IMR-90 (cell line): Measurements from ENCODE around the gene USP14. TPM values are rescaled to one million over a fixed set of nuclear protein-coding genes. Genes with fewer than 3 reads are reported as not detected.

ENCODE experiments used
- ATAC-seq: fragments of 200-7000 bp; cut with Tn5 transposase; 2 replicates; pipeline ENCODE4 v1.9.1; 2020; ENCODE audit warnings: low read depth, mild to moderate bottlenecking, moderate library complexity
- BruUV-seq: library from RNA; stranded (reverse); fragments of 400-500 nt; replicated peaks from 2 replicates; lab custom pipeline; 2021; lab: Mats Ljungman, UMichigan
- CTCF ChIA-PET: fragments of 300-600 bp; formaldehyde crosslinking; extraction: SDS; loops from one replicate; lab custom pipeline; 2021; ENCODE audit warnings: antibody characterized with exemption; lab: Yijun Ruan, JAX
- POLR2A ChIA-PET: fragments of 300-600 bp; sonication (Branson Sonifier 250); formaldehyde crosslinking; loops from one replicate; lab custom pipeline; 2022; ENCODE audit warnings: antibody characterized with exemption; ENCODE audit not compliant: unreplicated experiment; lab: Charles Lee
- DNase-seq: peaks from one replicate; pipeline ENCODE4 v3.0.0; 2013
- H2AFZ ChIP-seq: replicated peaks from 2 replicates; pipeline ENCODE3; 2013; ENCODE audit warnings: low read length, mild to moderate bottlenecking; ENCODE audit not compliant: poor library complexity
- H2AK5ac ChIP-seq: 2 replicates; pipeline ENCODE4 v1.6.1; 2013; ENCODE audit warnings: low read depth, low read length, inconsistent platforms
- H2AK9ac ChIP-seq: replicated peaks from 2 replicates; pipeline ENCODE3; 2013; ENCODE audit warnings: mild to moderate bottlenecking, low read depth, low read length, moderate library complexity; ENCODE audit not compliant: poor library complexity
- H2BK120ac ChIP-seq: 2 replicates; pipeline ENCODE4 v1.6.1; 2013; ENCODE audit warnings: low read depth, low read length, inconsistent platforms
- H2BK15ac ChIP-seq: 3 replicates; pipeline ENCODE4 v1.6.1; 2013; ENCODE audit warnings: low read depth, low read length, inconsistent platforms
- H2BK20ac ChIP-seq: 2 replicates; pipeline ENCODE4 v1.6.1; 2013; ENCODE audit warnings: low read depth, mild to moderate bottlenecking, inconsistent platforms, low read length, moderate library complexity
- H2BK5ac ChIP-seq: 2 replicates; pipeline ENCODE4 v1.6.1; 2013; ENCODE audit warnings: mild to moderate bottlenecking, low read depth, low read length, inconsistent platforms; ENCODE audit not compliant: poor library complexity, severe bottlenecking
- H3K14ac ChIP-seq: replicated peaks from 2 replicates; pipeline ENCODE4 v1.6.1; 2013; ENCODE audit warnings: low read depth, low read length, inconsistent platforms
- H3K18ac ChIP-seq: 2 replicates; pipeline ENCODE4 v1.6.1; 2013; ENCODE audit warnings: low read depth, low read length, control low read depth
- H3K23ac ChIP-seq: 2 replicates; pipeline ENCODE4 v1.6.1; 2013; ENCODE audit warnings: low read depth, low read length, inconsistent platforms
- H3K27ac ChIP-seq: 2 replicates; pipeline ENCODE4 v1.5.1; 2013; ENCODE audit warnings: mild to moderate bottlenecking, control low read depth, low read length; ENCODE audit not compliant: insufficient read depth
- H3K27me3 ChIP-seq: 2 replicates; pipeline ENCODE4 v1.6.1; 2013; ENCODE audit warnings: low read length; ENCODE audit not compliant: control insufficient read depth, insufficient read depth
- H3K36me3 ChIP-seq: 2 replicates; pipeline ENCODE4 v1.6.1; 2013; ENCODE audit warnings: low read length, mixed read lengths; ENCODE audit not compliant: control insufficient read depth, insufficient read depth
- H3K4ac ChIP-seq: 2 replicates; pipeline ENCODE4 v1.6.1; 2013; ENCODE audit warnings: low read depth, low read length, inconsistent platforms
- H3K4me1 ChIP-seq: 2 replicates; pipeline ENCODE4 v1.6.1; 2013; ENCODE audit warnings: low read length, mixed read lengths; ENCODE audit not compliant: control insufficient read depth, insufficient read depth
- H3K4me2 ChIP-seq: 2 replicates; pipeline ENCODE4 v1.6.1; 2013; ENCODE audit warnings: low read depth, mild to moderate bottlenecking, control low read depth, low read length, moderate library complexity
- H3K4me3 ChIP-seq: 2 replicates; pipeline ENCODE4 v1.5.1; 2013; ENCODE audit warnings: low read depth, mild to moderate bottlenecking, control low read depth, low read length, moderate library complexity; ENCODE audit not compliant: insufficient read depth
- H3K56ac ChIP-seq: 2 replicates; pipeline ENCODE4 v1.6.1; 2013; ENCODE audit warnings: low read length, inconsistent platforms; ENCODE audit not compliant: insufficient read depth; ENCODE audit errors: extremely low read depth
- H3K79me1 ChIP-seq, 2 experiments: 2 replicates each; pipeline ENCODE4 v1.6.1; 2013; ENCODE audit warnings: low read length in 2 of 2, inconsistent platforms in 1 of 2, low read depth in 1 of 2
- H3K9ac ChIP-seq: 2 replicates; pipeline ENCODE4 v1.6.1; 2013; ENCODE audit warnings: low read depth, low read length, control low read depth
- H3K9me1 ChIP-seq: 2 replicates; pipeline ENCODE4 v1.6.1; 2013; ENCODE audit warnings: low read length, inconsistent platforms; ENCODE audit not compliant: insufficient read depth
- H3K9me3 ChIP-seq: 2 replicates; pipeline ENCODE4 v1.6.1; 2013; ENCODE audit warnings: low read length; ENCODE audit not compliant: control insufficient read depth, insufficient read depth
- H4K20me1 ChIP-seq: 2 replicates; pipeline ENCODE4 v1.6.1; 2013; ENCODE audit warnings: low read length, inconsistent platforms; ENCODE audit not compliant: insufficient read depth
- H4K5ac ChIP-seq: 2 replicates; pipeline ENCODE4 v1.6.1; 2013; ENCODE audit warnings: mild to moderate bottlenecking, low read depth, low read length, control low read depth
- H4K8ac ChIP-seq, 2 experiments: 2 replicates each; pipeline ENCODE4 v1.6.1; 2013; ENCODE audit warnings: low read depth in 2 of 2, low read length in 2 of 2, control low read depth in 1 of 2, inconsistent platforms in 1 of 2
- H4K91ac ChIP-seq: 2 replicates; pipeline ENCODE4 v1.6.1; 2013; ENCODE audit warnings: low read depth, low read length, inconsistent platforms; ENCODE audit not compliant: insufficient read depth
- MXI1 ChIP-seq: IDR thresholded peaks from 2 replicates; pipeline ENCODE4 v1.6.1; 2012; ENCODE audit warnings: low read depth, mild to moderate bottlenecking, low read length, moderate library complexity, borderline replicate concordance
- RFX5 ChIP-seq: IDR thresholded peaks from 2 replicates; pipeline ENCODE4 v1.8.0; 2012; ENCODE audit warnings: low read depth, mild to moderate bottlenecking, low read length, moderate library complexity
- WGBS, 2 experiments: methylation state at CpG; one replicate each; pipeline versions ENCODE4 v1.1.5 to v1.1.7; 2013; ENCODE audit warnings: missing lambda C conversion rate in 2 of 2; ENCODE audit not compliant: insufficient read length in 1 of 2; ENCODE audit errors: extremely low coverage in 2 of 2; 5-methylcytosine and 5-hydroxymethylcytosine counted together
- dilution Hi-C: fragments of 300-500 bp; cut with HindIII; formaldehyde crosslinking; loops from one replicate; pipeline ENCODE4 v1.14.3; 2018; ENCODE audit warnings: low sequenced_read_pairs; ENCODE audit not compliant: unreplicated experiment
- in situ Hi-C: fragments of 300-500 bp; cut with MboI; formaldehyde crosslinking; loops from 3 replicates; pipeline ENCODE4 v1.14.3; 2019; ENCODE audit warnings: low sequenced_read_pairs, inconsistent platforms, mixed read lengths
- intact Hi-C: fragments of 100-400 bp; cut with micrococcal nuclease; formaldehyde crosslinking; loops from 2 replicates; pipeline ENCODE4 v1.10.0; 2022
- polyA plus RNA-seq, 3 experiments: library from polyadenylated mRNA; depleted of rRNA; stranded (reverse); fragments of >200 nt; gene quantifications; 2 replicates each; pipeline ENCODE4 v1.2.3, GENCODE V29; 2012; ENCODE audit warnings: low replicate concordance in 1 of 3
- total RNA-seq: library from RNA; depleted of rRNA; stranded (reverse); fragments of >200 nt; gene quantifications from 2 replicates; pipeline ENCODE4 v1.2.3, GENCODE V29; 2012

USP14 gene
- total and polyA plus RNA-seq, 2 of the 4 experiments (the other 2 are of a cell fraction) = 11.5 to 32.4 TPM

- no CpG with 5 or more reads among the region's 1 CpG for WGBS, 2 experiments
- Histone ChIP-seq H2AFZ (no peak overlapping the region), H3K9me1 (no peaks in the 10 kb centered on the region), H3K27me3 (no peaks in the 10 kb centered on the region), H3K27ac (no peak overlapping the region), H3K18ac (no peak overlapping the region), H2AK5ac (no peak overlapping the region), H3K9me3 (no peaks in the 10 kb centered on the region), H2BK20ac (no peak overlapping the region), H3K4me2 (no peak overlapping the region), H2BK15ac (no peak overlapping the region), H3K36me3 (no peaks in the 10 kb centered on the region), H3K4me3 (no peak overlapping the region), H3K79me1 (no peaks in the 10 kb centered on the region), H4K5ac (no peak overlapping the region), H4K20me1 (no peaks in the 10 kb centered on the region), H2BK120ac (no peak overlapping the region), H3K4ac (no peak overlapping the region), H3K9ac (no peak overlapping the region), H3K56ac (no peak overlapping the region), H2BK5ac (no peak overlapping the region), H3K23ac (no peak overlapping the region), H4K91ac (no peak overlapping the region), H4K8ac (no peak overlapping the region), H3K14ac (no peak overlapping the region), H2AK9ac (no peak overlapping the region), H3K4me1 (no peaks in the 10 kb centered on the region)
- TF ChIP-seq MXI1 (no peak), RFX5 (no peak)
- DNase-seq (no peak), ATAC-seq (no peak)
- ChIA-PET CTCF (no interaction called here), POLR2A (no interaction called here)
- BruUV-seq = no TSS peak
- in situ Hi-C loops (no loop called here), intact Hi-C loops (no loop called here), dilution Hi-C loops (no loop called here)
Measured at GRCh38 chr18:135045-135444, 23.3 kb upstream of the USP14 start.
